Frontal cortex (tissue), 4 donors: ENCODE measurements around the gene RIT1. TPM values are rescaled to one million over a fixed set of nuclear protein-coding genes. Genes with fewer than 3 reads are reported as not detected.
A peak's percentile ranks its signal among the peaks of the same experiment; 100 is the strongest.

ENCODE experiments used
- DNase-seq, 2 donors: peaks; one replicate each; pipeline ENCODE4 v3.0.0; 2012; ENCODE audit warnings: low spot score in 2 of 2
- FAIRE-seq: peaks from 2 replicates; lab custom pipeline; 2012; peaks lifted over from hg19 to GRCh38; lab: Jason Lieb, UNC
- total RNA-seq: library from RNA; depleted of rRNA; stranded (reverse); fragments of >200 nt; gene quantifications from one replicate; pipeline ENCODE4 v1.2.3, GENCODE V29; 2014
- donor health status: control.
- donor health status: control.
- donor health status: control.

The RIT1 gene
- total RNA-seq: 33.8 TPM

GRCh38 chr1:155911156-155912055 is at the start of gene RIT1:
Gene RIT1, minus strand, starts transcription at chr1:155911349. Its CDS starts 588 bp downstream, at chr1:155910761.
- FAIRE-seq: no peak

DNA sequence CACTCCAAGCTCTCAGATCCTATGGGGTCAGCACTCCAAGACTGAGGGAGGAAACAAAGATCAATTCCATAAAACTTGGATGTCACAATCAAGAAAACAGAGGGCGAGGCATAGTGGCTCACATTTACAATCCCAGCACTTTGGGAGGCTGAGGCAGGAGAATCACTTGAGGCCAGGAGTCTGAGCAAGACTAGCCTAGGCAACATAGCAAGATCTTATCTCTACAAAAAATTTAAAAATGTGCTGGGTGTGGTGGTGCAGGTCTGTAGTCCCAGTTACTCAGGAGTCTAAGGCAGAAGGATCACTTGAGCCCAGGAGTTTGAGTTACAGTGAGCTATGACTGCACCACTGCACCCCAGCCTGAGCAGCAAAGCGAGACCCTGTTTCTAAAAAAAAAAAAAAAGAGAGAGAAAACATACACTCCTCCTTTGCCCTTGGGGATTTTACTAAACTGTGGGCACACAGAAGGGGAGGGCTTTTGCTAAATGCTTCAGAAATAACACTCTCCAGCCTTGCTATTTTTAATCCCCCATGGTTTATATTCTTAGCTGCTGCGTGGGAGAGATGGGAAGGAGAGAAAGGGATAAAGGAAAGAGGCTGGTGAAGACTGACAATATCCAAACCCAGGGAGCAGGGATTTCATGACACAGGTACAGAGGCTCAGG is 49.1 kb upstream of the RIT1 start:
- FAIRE-seq (no peak), DNase-seq (no peak)

More at GRCh38 chr1:155911156-155912055, at the start of gene RIT1:
- DNase-seq: peak; percentile 58 to 77

- no peak for FAIRE-seq
- no peak for DNase-seq
These were observed 46.3 kb upstream of the RIT1 start for GRCh38 chr1:155957411-155957915.

DNA sequence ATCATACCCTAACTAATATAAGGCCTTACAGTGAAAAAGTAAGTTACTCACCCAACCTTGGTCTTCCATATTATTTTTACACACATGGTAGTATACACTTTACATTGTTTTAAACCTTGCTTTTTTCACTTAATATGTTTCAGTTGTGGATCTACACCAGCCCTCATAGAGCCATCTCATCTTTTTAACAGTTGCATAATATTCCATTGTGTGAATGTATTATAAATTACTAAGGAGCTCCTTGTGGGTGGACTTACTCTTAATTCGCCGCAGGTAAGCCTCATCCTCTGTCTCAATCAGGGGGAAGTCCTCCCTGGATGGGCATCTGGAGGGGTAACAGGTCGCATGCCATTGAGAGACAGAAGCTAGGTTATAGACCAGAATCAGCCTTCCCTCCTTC is 43.5 kb upstream of the RIT1 start:
- no peak for FAIRE-seq
- DNase-seq: no peak

DNA sequence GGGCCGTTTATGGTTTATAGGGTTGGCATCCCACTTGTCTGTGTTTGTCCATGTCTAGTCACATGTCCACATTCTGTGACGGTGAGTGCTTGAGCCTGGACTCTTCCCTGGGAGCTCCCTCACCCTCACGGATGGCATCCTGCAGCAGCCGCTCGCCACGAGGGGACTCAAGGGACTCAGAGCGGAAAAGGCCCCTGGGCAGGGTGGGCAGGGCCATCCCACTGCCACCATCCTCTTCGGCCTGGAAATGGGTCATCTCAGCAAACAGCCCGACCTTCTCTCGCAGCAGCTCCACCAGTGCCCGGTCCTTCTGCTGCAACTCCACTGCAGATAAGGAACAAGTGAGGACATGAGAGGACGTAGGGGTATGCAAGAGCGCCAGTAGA is 41.3 kb upstream of the RIT1 start:
- FAIRE-seq (no peak), DNase-seq (no peak)

GRCh38 chr1:155951753-155952504 is 40.8 kb upstream of the RIT1 start:
- FAIRE-seq (no peak), DNase-seq (no peak)

DNA sequence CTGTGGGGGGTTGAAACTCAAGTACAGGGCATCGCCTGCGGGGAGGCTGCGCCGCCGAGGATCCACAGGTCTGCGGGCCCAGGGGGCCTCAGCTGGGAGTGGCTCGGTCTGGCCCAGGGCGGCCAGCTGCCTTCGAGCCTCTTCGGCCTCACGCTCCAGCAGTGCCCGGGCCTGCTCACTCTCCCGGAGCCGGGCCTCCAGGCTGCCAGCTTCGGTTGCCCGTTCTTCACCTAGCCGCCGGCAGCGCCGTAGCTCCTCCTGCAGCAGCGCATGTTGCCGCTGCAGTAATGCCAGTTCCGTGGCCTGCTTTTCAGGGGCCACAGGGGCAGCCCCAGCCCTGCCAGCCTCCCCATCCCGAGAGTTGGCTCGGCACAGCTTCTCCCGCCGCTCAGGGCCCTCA is 39.7 kb upstream of the RIT1 start:
- no peak for DNase-seq
- FAIRE-seq: no peak

GRCh38 chr1:155947741-155948140 is 36.6 kb upstream of the RIT1 start:
- FAIRE-seq (no peak), DNase-seq (no peak)

- no peak for FAIRE-seq
These were observed 36.1 kb upstream of the RIT1 start for GRCh38 chr1:155947292-155947691.

DNA sequence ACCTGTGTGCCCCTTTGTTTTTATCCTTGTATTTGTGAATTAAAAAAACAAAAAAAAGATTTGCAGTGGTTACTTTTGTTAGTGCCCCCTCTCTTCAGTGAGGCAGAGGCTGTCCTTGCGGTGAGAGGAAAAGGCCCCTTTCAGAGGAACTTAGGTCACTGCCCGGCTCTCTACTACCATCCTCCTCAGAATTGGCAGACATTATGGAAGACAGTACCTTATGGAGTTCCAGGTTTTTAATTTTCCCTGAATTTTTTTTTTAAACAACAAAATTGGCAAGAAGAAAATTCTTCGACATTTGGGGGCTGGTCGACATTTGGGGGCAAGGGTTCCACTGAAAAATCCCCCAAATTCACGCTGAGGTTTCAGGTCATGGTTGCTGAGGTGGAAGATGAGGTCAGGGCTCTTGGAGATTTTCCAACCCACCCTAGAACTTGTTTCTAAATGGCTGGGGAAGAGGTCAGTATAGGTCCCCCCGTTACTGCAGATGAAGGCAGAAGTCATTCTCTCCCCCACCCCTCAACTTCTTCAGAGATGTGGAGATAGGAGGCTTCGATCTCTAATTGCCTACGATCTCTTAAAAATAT is 35.6 kb upstream of the RIT1 start:
- DNase-seq: no peak
- FAIRE-seq: no peak

More at GRCh38 chr1:155947292-155947691, 36.1 kb upstream of the RIT1 start:
- DNase-seq: no peak

- DNase-seq: no peak
- no peak for FAIRE-seq
These were observed 33.3 kb upstream of the RIT1 start for GRCh38 chr1:155944444-155944799.

- FAIRE-seq (no peak), DNase-seq (no peak)
These were observed 31.5 kb upstream of the RIT1 start for GRCh38 chr1:155942578-155943141.

GRCh38 chr1:155941845-155942531 is 30.8 kb upstream of the RIT1 start:
- DNase-seq (no peak), FAIRE-seq (no peak)

- FAIRE-seq: no peak
- no peak for DNase-seq
These were observed 30.1 kb upstream of the RIT1 start, which contains the start of gene RXFP4 for GRCh38 chr1:155940993-155941844. Gene RXFP4, plus strand, starts transcription at chr1:155941638. Its CDS starts 72 bp downstream, at chr1:155941710.

DNA sequence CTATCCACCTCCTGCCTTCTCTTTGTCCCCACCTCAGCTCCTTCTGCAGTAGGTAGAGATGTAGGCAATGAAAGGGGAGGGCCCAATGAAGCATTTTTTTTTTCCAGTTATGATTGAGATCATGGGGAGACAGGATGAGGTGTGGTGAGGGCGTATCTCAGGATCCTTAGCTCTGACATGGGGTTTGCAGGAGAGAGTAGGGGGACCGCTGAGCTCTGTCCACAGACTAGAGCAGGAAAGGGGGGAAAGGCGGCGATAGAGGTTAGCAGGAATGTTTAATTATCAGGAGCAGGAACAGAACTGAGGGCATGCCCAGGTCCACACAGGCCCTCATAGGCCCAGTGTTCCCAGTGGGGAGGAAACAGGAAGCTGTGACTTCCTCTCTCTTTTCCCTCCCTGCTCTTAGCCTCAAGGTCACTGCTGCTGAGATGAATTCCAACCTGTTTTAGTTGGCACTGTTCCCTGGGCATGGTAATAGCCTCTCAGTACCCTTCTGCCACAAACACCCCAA is 29.4 kb upstream of the RIT1 start:
- FAIRE-seq (no peak), DNase-seq (no peak)

- DNase-seq (peak in 1 of 2 donors; percentile 71), FAIRE-seq (no peak)
These were observed 27.1 kb upstream of the RIT1 start for GRCh38 chr1:155938220-155938627.

- no peak for FAIRE-seq
These were observed 23.9 kb upstream of the RIT1 start for GRCh38 chr1:155934936-155935590.

More at GRCh38 chr1:155934936-155935590, 23.9 kb upstream of the RIT1 start:
- no peak for DNase-seq
